Activated CD8-positive, alpha-beta T cell treated with anti-CD3 and anti-CD28 coated beads, Interleukin-2, amount 10 ng/mL, durations not matched to agents 7 days and 5 days (primary cell): ENCODE measurements around the gene PHRF1. TPM values are rescaled to one million over a fixed set of nuclear protein-coding genes. Genes with fewer than 3 reads are reported as not detected.

Experiments used
- ATAC-seq: fragments of 150-1000 bp; cut with Tn5 transposase; one replicate; pipeline ENCODE4 v1.10.0; 2021; ENCODE audit warnings: moderate library complexity
- CTCF ChIA-PET: fragments of 350-600 bp; sonication (Branson Sonifier 250); formaldehyde crosslinking; loops from one replicate; lab custom pipeline; 2021; ENCODE audit warnings: antibody characterized with exemption; lab: Charles Lee
- POLR2A ChIA-PET: fragments of 350-600 bp; sonication (Branson Sonifier 250); formaldehyde crosslinking; loops from one replicate; lab custom pipeline; 2021; ENCODE audit warnings: antibody characterized with exemption; lab: Charles Lee
- DNase-seq: peaks from one replicate; pipeline ENCODE4 v3.0.0-alpha.2; 2020
- H3K27ac Mint-ChIP-seq: one replicate; pipeline ENCODE4 v1.8.0; 2021; ENCODE audit warnings: mild to moderate bottlenecking, mixed read lengths
- H3K27me3 Mint-ChIP-seq: one replicate; pipeline ENCODE4 v1.8.0; 2021; ENCODE audit warnings: low read depth, mixed read lengths
- H3K36me3 Mint-ChIP-seq: one replicate; pipeline ENCODE4 v1.8.0; 2021; ENCODE audit warnings: low read depth, mixed read lengths
- H3K4me1 Mint-ChIP-seq: one replicate; pipeline ENCODE4 v1.8.0; 2021; ENCODE audit warnings: low read depth, mixed read lengths
- H3K4me3 Mint-ChIP-seq: one replicate; pipeline ENCODE4 v1.8.0; 2021; ENCODE audit warnings: mild to moderate bottlenecking, mixed read lengths
- H3K9me3 Mint-ChIP-seq: one replicate; pipeline ENCODE4 v1.8.0; 2022; ENCODE audit warnings: mixed read lengths; ENCODE audit not compliant: insufficient read depth
- total RNA-seq, 2 experiments: library from RNA; stranded (reverse); gene quantifications; one replicate each; pipeline ENCODE4 v1.2.3, GENCODE V29; 2021

The PHRF1 gene
- total RNA-seq, 2 experiments from 2014 or later = 53.7 to 58.1 TPM

DNA sequence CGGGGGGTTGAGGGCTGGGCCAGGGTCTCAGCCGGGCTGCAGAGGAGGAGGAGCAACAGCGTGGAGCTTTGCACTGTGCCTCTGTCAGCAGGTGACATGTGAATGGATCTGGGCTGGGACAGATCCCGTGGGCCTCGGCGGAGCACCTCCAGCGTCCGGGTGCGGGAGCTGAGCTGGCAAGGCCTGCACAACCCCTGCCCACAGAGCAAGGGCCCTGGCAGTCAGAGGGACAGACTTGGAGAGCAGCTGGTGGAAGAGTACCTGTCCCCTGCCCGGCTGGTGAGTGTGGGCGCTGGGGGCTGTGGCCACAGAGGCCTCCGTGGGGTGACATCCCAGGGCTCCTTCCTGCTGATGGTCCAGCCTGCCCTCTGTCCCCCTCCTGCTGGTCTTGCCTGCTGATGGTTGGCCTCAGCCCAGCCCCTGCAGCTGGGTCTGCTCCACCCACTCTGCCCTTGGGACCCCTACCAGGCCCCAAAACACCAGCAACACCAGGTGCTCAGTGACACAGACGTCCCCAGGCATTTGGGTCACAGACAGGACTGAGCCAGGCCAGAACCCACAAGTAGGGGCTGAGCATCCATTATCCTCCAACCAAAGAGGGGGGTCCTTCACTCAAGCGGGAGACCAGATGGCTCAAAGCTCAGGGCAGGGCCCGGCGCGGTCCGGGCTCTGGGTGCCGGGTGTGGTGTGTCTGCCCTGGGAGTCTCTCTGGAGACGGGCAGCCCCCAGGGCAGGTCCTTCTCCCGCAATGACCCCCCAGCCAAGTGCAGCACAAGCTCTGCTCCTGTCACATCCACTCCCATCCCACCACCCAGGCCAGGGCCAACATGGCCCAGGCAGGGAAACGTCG, 35.5 kb upstream of the PHRF1 start:
- ATAC-seq (no peak), DNase-seq (no peak)
- H3K4me1 Mint-ChIP-seq = peaks cover 20% of the 10 kb centered on the region
- no peaks in the 10 kb centered on the region for H3K27me3 Mint-ChIP-seq
- H3K36me3 Mint-ChIP-seq = no peaks in the 10 kb centered on the region
- ChIA-PET POLR2A (no interaction called here), CTCF (no interaction called here)
- H3K4me3 Mint-ChIP-seq = no peak overlapping the region
- H3K27ac Mint-ChIP-seq = no peak overlapping the region
- no peaks in the 10 kb centered on the region for H3K9me3 Mint-ChIP-seq

- Mint-ChIP-seq H3K27me3 (no peaks in the 10 kb centered on the region), H3K4me1 (peaks cover 15% of the 10 kb centered on the region), H3K9me3 (no peaks in the 10 kb centered on the region), H3K27ac (no peak overlapping the region), H3K4me3 (no peak overlapping the region), H3K36me3 (no peaks in the 10 kb centered on the region)
- no peak for DNase-seq
- no peak for ATAC-seq
- ChIA-PET CTCF (no interaction called here), POLR2A (no interaction called here)
Observed at GRCh38 chr11:541433-541885, 34.8 kb upstream of the PHRF1 start.

DNA sequence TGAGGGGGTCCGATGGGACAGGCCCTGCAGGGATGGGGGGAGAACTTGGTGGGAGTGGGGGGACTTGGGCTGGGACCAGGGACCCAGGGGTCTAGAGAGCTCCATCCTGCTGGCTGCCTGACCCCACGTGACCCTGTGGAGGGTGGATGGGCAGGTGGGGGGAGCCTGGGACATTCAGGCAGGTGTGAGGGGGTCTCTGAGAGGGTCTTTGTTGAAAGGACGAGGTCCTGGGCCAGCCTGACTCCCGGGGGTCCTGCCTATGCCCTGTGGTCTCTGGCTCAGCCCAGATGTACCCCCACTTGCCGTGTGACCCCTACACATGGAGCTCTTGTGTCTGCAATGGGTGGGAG, 31.5 kb upstream of the PHRF1 start:
- no peaks in the 10 kb centered on the region for H3K36me3 Mint-ChIP-seq
- ChIA-PET CTCF (interaction anchor here (1.4 kb wide), 1 partner anchor 11 kb away, joined by 4 read pairs; no protein-coding TSS in a partner anchor), POLR2A (interaction anchor here (0.6 kb wide), 1 partner anchor 13 kb away, joined by 3 read pairs; no protein-coding TSS in a partner anchor)
- ATAC-seq (no peak), DNase-seq (no peak)
- H3K4me3 Mint-ChIP-seq = no peak overlapping the region
- H3K9me3 Mint-ChIP-seq = no peaks in the 10 kb centered on the region
- H3K27me3 Mint-ChIP-seq = no peaks in the 10 kb centered on the region
- no peak overlapping the region for H3K27ac Mint-ChIP-seq
- no peaks in the 10 kb centered on the region for H3K4me1 Mint-ChIP-seq

- Mint-ChIP-seq H3K36me3 (no peaks in the 10 kb centered on the region), H3K4me1 (no peaks in the 10 kb centered on the region), H3K27ac (no peak overlapping the region), H3K27me3 (no peaks in the 10 kb centered on the region), H3K4me3 (no peak overlapping the region), H3K9me3 (no peaks in the 10 kb centered on the region)
- DNase-seq (no peak), ATAC-seq (no peak)
- ChIA-PET CTCF (interaction anchor here (1.4 kb wide), 1 partner anchor 11 kb away, joined by 4 read pairs; no protein-coding TSS in a partner anchor), POLR2A (no interaction called here)
Observed at GRCh38 chr11:545171-545570, 31.1 kb upstream of the PHRF1 start.

- DNase-seq (no peak), ATAC-seq (no peak)
- no peak overlapping the region for H3K4me3 Mint-ChIP-seq
- H3K36me3 Mint-ChIP-seq = no peaks in the 10 kb centered on the region
- ChIA-PET POLR2A (no interaction called here), CTCF (no interaction called here)
- H3K27me3 Mint-ChIP-seq = no peaks in the 10 kb centered on the region
- no peak overlapping the region for H3K27ac Mint-ChIP-seq
- H3K9me3 Mint-ChIP-seq = no peaks in the 10 kb centered on the region
- no peaks in the 10 kb centered on the region for H3K4me1 Mint-ChIP-seq
Observed at GRCh38 chr11:548700-549603, 27.3 kb upstream of the PHRF1 start.

GRCh38 chr11:550021-550745, 26.1 kb upstream of the PHRF1 start:
- Mint-ChIP-seq H3K27me3 (no peaks in the 10 kb centered on the region), H3K36me3 (no peaks in the 10 kb centered on the region), H3K4me1 (no peaks in the 10 kb centered on the region), H3K9me3 (no peaks in the 10 kb centered on the region), H3K27ac (no peak overlapping the region), H3K4me3 (no peak overlapping the region)
- POLR2A ChIA-PET = no interaction called here
- ATAC-seq (no peak), DNase-seq (no peak)
- CTCF ChIA-PET = interaction anchor here (1.1 kb wide), 1 partner anchor 197 kb away, joined by 3 read pairs; the partner anchor contains the start of gene TALDO1

GRCh38 chr11:550746-551085, 25.6 kb upstream of the PHRF1 start:
- POLR2A ChIA-PET = no interaction called here
- no peak overlapping the region for H3K27ac Mint-ChIP-seq
- no peaks in the 10 kb centered on the region for H3K36me3 Mint-ChIP-seq

GRCh38 chr11:551131-551530, 25.1 kb upstream of the PHRF1 start:
- peaks cover under 1% of the 10 kb centered on the region for H3K27me3 Mint-ChIP-seq
- no peak overlapping the region for H3K4me3 Mint-ChIP-seq
- ChIA-PET CTCF (interaction anchor here (1.1 kb wide), 1 partner anchor 196 kb away, joined by 3 read pairs; the partner anchor contains the start of gene TALDO1), POLR2A (interaction anchor here (0.5 kb wide), 1 partner anchor 175 kb away, joined by 3 read pairs; no protein-coding TSS in a partner anchor)
- ATAC-seq (no peak), DNase-seq (no peak)
- H3K4me1 Mint-ChIP-seq = no peaks in the 10 kb centered on the region
- no peak overlapping the region for H3K27ac Mint-ChIP-seq
- H3K9me3 Mint-ChIP-seq = no peaks in the 10 kb centered on the region
- H3K36me3 Mint-ChIP-seq = no peaks in the 10 kb centered on the region

More at GRCh38 chr11:550746-551085, 25.6 kb upstream of the PHRF1 start:
- DNase-seq = no peak
- H3K4me3 Mint-ChIP-seq = no peak overlapping the region
- no peak for ATAC-seq
- H3K4me1 Mint-ChIP-seq = no peaks in the 10 kb centered on the region
- no peaks in the 10 kb centered on the region for H3K9me3 Mint-ChIP-seq
- H3K27me3 Mint-ChIP-seq = no peaks in the 10 kb centered on the region
- CTCF ChIA-PET = interaction anchor here (1.1 kb wide), 1 partner anchor 197 kb away, joined by 3 read pairs; the partner anchor contains the start of gene TALDO1

- H3K27me3 Mint-ChIP-seq = peaks cover 5% of the 10 kb centered on the region
- peaks cover 3% of the 10 kb centered on the region for H3K4me1 Mint-ChIP-seq
- POLR2A ChIA-PET = interaction anchor here (0.5 kb wide), 1 partner anchor 175 kb away, joined by 3 read pairs; no protein-coding TSS in a partner anchor
- CTCF ChIA-PET = no interaction called here
- H3K36me3 Mint-ChIP-seq = no peaks in the 10 kb centered on the region
- H3K4me3 Mint-ChIP-seq = no peak overlapping the region
- no peak overlapping the region for H3K27ac Mint-ChIP-seq
- no peaks in the 10 kb centered on the region for H3K9me3 Mint-ChIP-seq
- no peak for DNase-seq
- no peak for ATAC-seq
Observed at GRCh38 chr11:551596-551995, 24.7 kb upstream of the PHRF1 start.

DNA sequence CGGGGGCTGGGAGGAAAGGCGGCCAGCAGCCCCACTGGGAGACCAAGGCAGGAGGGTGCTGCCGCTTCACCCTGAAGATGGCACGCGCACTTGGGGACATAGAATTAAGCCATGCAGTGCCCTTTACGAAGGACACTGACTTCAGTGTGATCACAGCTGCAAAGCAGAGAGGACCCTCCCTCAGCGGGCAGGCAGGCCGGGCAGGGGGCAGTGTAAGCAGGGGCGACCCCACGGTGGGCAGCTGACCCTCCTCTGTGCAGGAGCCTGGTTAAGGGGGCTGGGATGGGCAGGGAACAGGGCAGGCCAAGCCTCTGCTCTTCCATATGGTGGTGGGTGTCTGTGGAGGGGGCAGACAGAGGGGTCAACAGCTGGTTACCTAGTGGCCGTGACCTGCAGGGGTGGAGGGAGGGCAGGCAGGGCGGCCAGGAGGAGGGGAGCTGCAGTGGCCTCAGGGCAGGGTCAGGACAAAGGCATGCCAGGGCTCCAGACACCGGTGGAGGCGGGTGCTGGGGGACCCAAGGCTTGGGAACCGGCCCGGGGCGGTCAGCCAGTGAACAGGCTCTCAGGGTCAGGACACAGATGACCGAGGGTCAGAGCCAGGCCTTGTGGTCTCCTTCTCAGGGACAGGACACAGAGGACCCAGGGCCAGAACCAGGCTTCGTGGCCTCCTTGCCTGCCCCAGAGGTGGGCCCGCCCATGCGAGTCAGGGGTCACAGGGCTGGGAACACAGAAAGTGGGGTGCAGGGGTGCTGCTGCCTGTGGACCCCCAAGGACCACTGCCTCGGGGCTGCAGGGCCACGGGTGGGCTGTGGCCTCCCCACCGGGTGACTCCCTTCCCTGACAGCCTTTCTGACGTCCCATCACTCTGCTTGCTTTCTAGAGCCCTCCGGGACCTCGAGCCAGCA, 22.9 kb upstream of the PHRF1 start:
- ChIA-PET CTCF (interaction anchor here (1.9 to 4.7 kb wide), 3 partner anchors 17 to 172 kb away, joined by 5 to 86 read pairs (median 15); no protein-coding TSS in a partner anchor), POLR2A (no interaction called here)
- Mint-ChIP-seq H3K27ac (no peak overlapping the region), H3K4me3 (no peak overlapping the region), H3K9me3 (no peaks in the 10 kb centered on the region), H3K36me3 (no peaks in the 10 kb centered on the region), H3K27me3 (peaks cover 10% of the 10 kb centered on the region), H3K4me1 (peaks cover 3% of the 10 kb centered on the region)
- no peak for ATAC-seq
- DNase-seq = no peak
